A673 (cell line): ENCODE data around the gene C11orf52. TPM values are rescaled to one million over a fixed set of nuclear protein-coding genes. Genes with fewer than 3 reads are reported as not detected.

Source experiments
- BruUV-seq: library from RNA; stranded (reverse); fragments of 400-500 nt; replicated peaks from 2 replicates; lab custom pipeline; 2021; lab: Mats Ljungman, UMichigan
- CTCF ChIA-PET: fragments of 300-600 bp; sonication (Branson Sonifier 250); formaldehyde crosslinking; loops from one replicate; lab custom pipeline; 2022; ENCODE audit warnings: antibody characterized with exemption; lab: Charles Lee
- POLR2A ChIA-PET: fragments of 300-600 bp; sonication (Branson Sonifier 250); formaldehyde crosslinking; loops from one replicate; lab custom pipeline; 2022; ENCODE audit warnings: antibody characterized with exemption; ENCODE audit not compliant: low non-redundant PET; lab: Charles Lee
- DNase-seq: peaks from one replicate; pipeline ENCODE4 v3.0.0-alpha.2; 2015; ENCODE audit warnings: low spot score
- H3K27ac ChIP-seq: fragments of 200-600 bp; sonication (generic); 2 replicates; pipeline ENCODE4 v1.5.1; 2016; ENCODE audit warnings: mixed run types, low read depth, mild to moderate bottlenecking, mixed read lengths, antibody characterized with exemption, low read length; ENCODE audit not compliant: poor library complexity, severe bottlenecking
- H3K27me3 ChIP-seq: fragments of 200-600 bp; sonication (generic); replicated peaks from 2 replicates; pipeline ENCODE4 v1.6.1; 2017; ENCODE audit warnings: mixed run types, low read depth, mild to moderate bottlenecking, mixed read lengths, antibody characterized with exemption, low read length; ENCODE audit not compliant: insufficient read depth, poor library complexity
- H3K36me3 ChIP-seq: fragments of 200-600 bp; sonication (generic); 2 replicates; pipeline ENCODE4 v1.6.1; 2016; ENCODE audit warnings: mixed run types, mild to moderate bottlenecking, mixed read lengths, antibody characterized with exemption, low read length; ENCODE audit not compliant: insufficient read depth, poor library complexity, severe bottlenecking
- H3K4me1 ChIP-seq: fragments of 200-600 bp; sonication (generic); 2 replicates; pipeline ENCODE4 v1.6.1; 2017; ENCODE audit warnings: mixed run types, mild to moderate bottlenecking, mixed read lengths, antibody characterized with exemption, low read length; ENCODE audit not compliant: insufficient read depth, poor library complexity, severe bottlenecking
- H3K4me3 ChIP-seq: fragments of 200-600 bp; sonication (generic); 2 replicates; pipeline ENCODE4 v1.5.1; 2016; ENCODE audit warnings: low read depth, mixed run types, mild to moderate bottlenecking, mixed read lengths, low read length; ENCODE audit not compliant: poor library complexity, severe bottlenecking
- H3K9me3 ChIP-seq: fragments of 200-600 bp; sonication (generic); 2 replicates; pipeline ENCODE4 v1.6.1; 2016; ENCODE audit warnings: mixed run types, low read depth, mild to moderate bottlenecking, mixed read lengths, antibody characterized with exemption, low read length; ENCODE audit not compliant: poor library complexity, severe bottlenecking
- EZH2 ChIP-seq: fragments of 200-600 bp; sonication (generic); IDR thresholded peaks from 2 replicates; pipeline ENCODE4 v1.6.1; 2017; ENCODE audit warnings: borderline replicate concordance, low read depth, mild to moderate bottlenecking, mixed read lengths, antibody characterized with exemption, low read length; ENCODE audit not compliant: poor library complexity, severe bottlenecking
- intact Hi-C: fragments of 100-400 bp; cut with micrococcal nuclease; formaldehyde crosslinking; loops from one replicate; pipeline ENCODE4 v1.10.0; 2022; ENCODE audit not compliant: unreplicated experiment
- total RNA-seq: library from RNA; stranded (reverse); gene quantifications from 2 replicates; pipeline ENCODE4 v1.2.3, GENCODE V29; 2021
- TF ChIP-seq, protein P1 (sequence below): fragments of 300-800, 200-600 bp; sonication (generic); conservative IDR thresholded peaks from 2 replicates; pipeline ENCODE4 v1.5.1; 2017; ENCODE audit warnings: low read depth, mild to moderate bottlenecking, antibody characterized with exemption, low read length, moderate library complexity, mixed read lengths

Gene C11orf52
- total RNA-seq, 1 experiment from 2014 or later = 1.4 TPM

DNA sequence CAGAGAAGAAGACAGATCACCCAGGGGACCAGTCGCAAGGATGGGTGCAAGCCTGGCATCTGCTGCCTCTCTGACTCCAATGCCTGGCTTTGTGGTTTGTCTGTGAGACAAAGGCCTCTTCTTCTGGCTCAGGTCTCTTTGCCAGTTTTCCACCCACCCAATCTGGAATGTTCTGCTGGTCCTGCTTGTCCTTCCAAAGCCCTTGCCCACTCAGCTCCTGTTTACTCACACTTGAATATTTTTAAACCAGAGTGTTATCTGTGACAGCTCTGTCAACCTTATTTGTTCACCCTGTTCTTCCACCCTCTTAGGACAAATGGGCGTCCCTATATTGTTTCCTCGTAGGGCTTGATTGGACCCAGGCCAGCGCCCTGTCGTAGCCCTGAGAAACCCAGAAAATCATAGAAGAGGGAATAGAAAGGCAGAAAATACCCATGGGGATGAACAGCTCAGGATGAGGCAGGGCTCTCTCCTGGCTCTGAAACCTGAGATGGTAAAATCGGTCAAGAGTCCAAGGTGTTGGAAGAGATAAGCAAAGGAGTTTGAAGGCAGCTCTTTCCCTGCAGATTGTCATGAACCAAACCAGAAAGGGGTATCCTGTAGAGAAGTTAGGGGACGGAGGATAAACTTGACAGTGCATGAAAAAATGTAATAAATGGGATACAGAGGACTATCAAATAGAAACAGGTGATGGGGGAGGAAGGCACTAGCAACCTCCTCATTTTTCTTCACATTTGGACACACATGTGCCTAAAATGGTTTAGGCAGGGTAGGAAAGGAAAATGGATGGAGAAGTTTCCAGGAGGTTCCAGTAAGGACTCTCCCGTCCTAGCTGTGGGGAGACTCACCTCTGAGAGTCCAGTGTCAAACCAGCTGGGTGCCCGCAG lies 7.8 kb upstream of the C11orf52 start:
- H3K4me3 ChIP-seq = no peak overlapping the region

DNA sequence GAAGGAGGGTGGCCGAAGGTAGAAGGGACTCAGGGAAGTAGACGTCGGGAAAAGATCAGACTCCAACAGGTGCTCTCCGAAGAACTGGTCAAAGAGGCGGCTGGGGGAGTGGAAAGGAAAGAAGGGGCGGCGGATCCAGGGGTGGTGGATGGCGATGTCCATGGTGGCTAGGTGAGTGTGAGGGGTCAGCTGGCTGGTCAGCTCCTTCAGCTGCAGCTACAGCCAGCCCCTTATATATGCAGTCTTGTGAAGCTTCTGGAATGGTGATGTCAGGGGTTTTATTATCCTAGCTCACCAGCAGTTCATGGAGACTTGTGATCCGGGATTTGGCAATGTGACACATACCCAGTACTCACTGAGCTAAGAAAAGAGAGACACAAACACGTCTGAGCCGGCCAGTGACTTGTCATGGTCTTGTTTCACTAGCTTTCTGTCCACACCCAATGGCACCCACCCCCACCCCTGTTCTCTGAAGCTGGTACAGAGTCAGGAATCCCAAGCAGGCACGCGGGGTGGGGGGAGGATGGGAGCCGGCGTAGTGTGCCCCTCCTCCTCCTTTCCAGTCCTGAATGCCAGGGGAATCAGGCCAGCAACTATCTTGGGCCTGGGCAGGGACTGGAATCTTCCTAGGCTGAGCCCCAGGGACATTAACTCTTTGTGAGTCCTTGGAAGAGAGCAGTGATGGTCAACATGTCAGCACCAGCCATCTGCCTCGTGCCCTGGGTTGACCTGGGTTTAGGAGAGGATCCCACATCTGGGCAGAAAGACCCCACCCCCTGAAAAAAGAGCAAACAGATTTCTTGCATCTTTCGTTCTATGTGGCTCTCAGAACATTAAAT lies 6.9 kb upstream of the C11orf52 start, which contains the start of gene CRYAB:
TSS of gene CRYAB (minus strand) at position 208 of the 839 bp plus-strand sequence. CDS start at position 162, 46 bp downstream.
- H3K27ac ChIP-seq = no peak within 1 kb of the TSS
- DNase-seq = no peak

More for the DNA sequence above, 7.8 kb upstream of the C11orf52 start:
- intact Hi-C loops = no loop called here
- H3K9me3 ChIP-seq = no peaks in the 10 kb centered on the region
- no peak for DNase-seq
- CTCF ChIA-PET = interaction anchor here (0.5 kb wide), 1 partner anchor 25 kb away, joined by 3 read pairs; no protein-coding TSS in a partner anchor
- no peak overlapping the region for H3K27ac ChIP-seq
- POLR2A ChIA-PET = interaction anchor here (0.6 kb wide), 1 partner anchor 26 kb away, joined by 3 read pairs; the partner anchor contains the start of gene DIXDC1
- BruUV-seq = no TSS peak
- H3K4me1 ChIP-seq = peaks cover 4% of the 10 kb centered on the region
- H3K27me3 ChIP-seq = no peaks in the 10 kb centered on the region
- H3K36me3 ChIP-seq = no peaks in the 10 kb centered on the region
- TF ChIP-seq, protein P1, sequence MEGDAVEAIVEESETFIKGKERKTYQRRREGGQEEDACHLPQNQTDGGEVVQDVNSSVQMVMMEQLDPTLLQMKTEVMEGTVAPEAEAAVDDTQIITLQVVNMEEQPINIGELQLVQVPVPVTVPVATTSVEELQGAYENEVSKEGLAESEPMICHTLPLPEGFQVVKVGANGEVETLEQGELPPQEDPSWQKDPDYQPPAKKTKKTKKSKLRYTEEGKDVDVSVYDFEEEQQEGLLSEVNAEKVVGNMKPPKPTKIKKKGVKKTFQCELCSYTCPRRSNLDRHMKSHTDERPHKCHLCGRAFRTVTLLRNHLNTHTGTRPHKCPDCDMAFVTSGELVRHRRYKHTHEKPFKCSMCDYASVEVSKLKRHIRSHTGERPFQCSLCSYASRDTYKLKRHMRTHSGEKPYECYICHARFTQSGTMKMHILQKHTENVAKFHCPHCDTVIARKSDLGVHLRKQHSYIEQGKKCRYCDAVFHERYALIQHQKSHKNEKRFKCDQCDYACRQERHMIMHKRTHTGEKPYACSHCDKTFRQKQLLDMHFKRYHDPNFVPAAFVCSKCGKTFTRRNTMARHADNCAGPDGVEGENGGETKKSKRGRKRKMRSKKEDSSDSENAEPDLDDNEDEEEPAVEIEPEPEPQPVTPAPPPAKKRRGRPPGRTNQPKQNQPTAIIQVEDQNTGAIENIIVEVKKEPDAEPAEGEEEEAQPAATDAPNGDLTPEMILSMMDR = no peak
- TF ChIP-seq EZH2 = no peak

DNA sequence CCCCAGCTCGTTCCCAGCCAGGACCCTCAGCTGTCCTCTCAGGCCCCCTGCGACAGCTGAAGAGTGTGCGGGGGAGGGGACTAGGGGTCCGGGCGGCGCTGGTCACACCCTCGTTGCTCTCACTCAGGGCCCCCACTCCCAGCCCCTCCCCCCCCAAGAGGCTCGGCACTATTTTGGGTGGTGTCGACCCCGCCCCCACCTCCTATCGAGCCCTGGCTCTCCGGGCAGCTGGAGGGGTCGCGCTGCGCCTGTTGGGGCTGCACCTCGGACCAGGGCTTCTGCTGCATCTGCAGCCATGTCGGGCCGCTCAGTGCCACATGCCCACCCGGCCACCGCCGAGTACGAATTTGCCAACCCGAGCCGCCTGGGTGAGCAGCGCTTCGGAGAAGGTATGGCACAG lies 6.2 kb upstream of the C11orf52 start, which contains the start of gene HSPB2:
TSS of gene HSPB2 (plus strand) at position 200 of the 400 bp plus-strand sequence. CDS start at position 296, 96 bp downstream.
- no peak for DNase-seq
- no peak within 1 kb of the TSS for H3K27ac ChIP-seq
- BruUV-seq = no TSS peak
- peaks cover 4% of the 10 kb centered on the region for H3K4me1 ChIP-seq
- no peaks in the 10 kb centered on the region for H3K36me3 ChIP-seq
- H3K27me3 ChIP-seq = no peaks in the 10 kb centered on the region
- intact Hi-C loops = no loop called here
- TF ChIP-seq EZH2 = no peak
- TF ChIP-seq, protein P1 = no peak
- ChIA-PET CTCF (no interaction called here), POLR2A (no interaction called here)
- H3K4me3 ChIP-seq = no peak within 1 kb of the TSS
- H3K9me3 ChIP-seq = no peaks in the 10 kb centered on the region

More for the DNA sequence above, 6.9 kb upstream of the C11orf52 start, which contains the start of gene CRYAB:
- H3K27me3 ChIP-seq = no peaks in the 10 kb centered on the region
- POLR2A ChIA-PET = no interaction called here
- no peaks in the 10 kb centered on the region for H3K36me3 ChIP-seq
- CTCF ChIA-PET = no interaction called here
- H3K9me3 ChIP-seq = no peaks in the 10 kb centered on the region
- H3K4me3 ChIP-seq = no peak within 1 kb of the TSS
- intact Hi-C loops = no loop called here
- TF ChIP-seq, protein P1 = no peak
- no peak for TF ChIP-seq EZH2
- peaks cover 4% of the 10 kb centered on the region for H3K4me1 ChIP-seq
- no TSS peak for BruUV-seq
